C4-2B (cell line): Measurements from ENCODE around the gene TRIM40.

Experiments
- CTCF ChIP-seq: fragments of 450-650 bp; conservative IDR thresholded peaks from 2 replicates; pipeline ENCODE4 v1.5.1; 2017; ENCODE audit warnings: mild to moderate bottlenecking
- ZFX ChIP-seq: fragments of 450-650 bp; IDR thresholded peaks from 2 replicates; pipeline ENCODE4 v1.6.1; 2017

GRCh38 chr6:30104661-30105060 lies 31.3 kb upstream of the TRIM40 start:
- TF ChIP-seq CTCF (no peak), ZFX (no peak)
